HFFc6 (cell line): ENCODE data around the gene PARN. TPM values are rescaled to one million over a fixed set of nuclear protein-coding genes. Genes with fewer than 3 reads are reported as not detected.

Experiments used
- DNase-seq: peaks from one replicate; pipeline ENCODE4 v3.0.0-alpha.2; 2018
- H3K27ac Mint-ChIP-seq: 2 replicates; pipeline ENCODE4 v1.8.0; 2020; ENCODE audit warnings: mild to moderate bottlenecking, mixed read lengths
- H3K27me3 Mint-ChIP-seq: 2 replicates; pipeline ENCODE4 v1.8.0; 2021; ENCODE audit warnings: mild to moderate bottlenecking, moderate library complexity, mixed read lengths; ENCODE audit not compliant: insufficient read depth
- H3K36me3 Mint-ChIP-seq: 2 replicates; pipeline ENCODE4 v1.8.0; 2021; ENCODE audit warnings: low read depth, mixed read lengths
- H3K4me1 Mint-ChIP-seq: 2 replicates; pipeline ENCODE4 v1.8.0; 2020; ENCODE audit warnings: low read depth, mixed read lengths
- H3K4me3 Mint-ChIP-seq: 2 replicates; pipeline ENCODE4 v1.8.0; 2020; ENCODE audit warnings: mild to moderate bottlenecking, moderate library complexity, mixed read lengths
- H3K9me3 Mint-ChIP-seq: 2 replicates; pipeline ENCODE4 v1.8.0; 2020; ENCODE audit warnings: mild to moderate bottlenecking, mixed read lengths
- CTCF ChIP-seq: fragments of 200-600 bp; sonication (generic); IDR thresholded peaks from 2 replicates; pipeline ENCODE4 v1.5.0; 2021; ENCODE audit warnings: antibody characterized with exemption, mild to moderate bottlenecking
- total RNA-seq, 6 experiments: library from RNA; stranded (reverse); fragmentation: NEBNext Ultra II Directional; extraction: Animal tissue kit (Norgen Biotek cat#: 25700); gene quantifications; 2 replicates in 1 of 6; 3 replicates in 5 of 6; pipeline ENCODE4 v1.2.3, GENCODE V29; 2021

Gene PARN
- total RNA-seq, 6 experiments from 2014 or later = 25.5 to 36.1 (median 30.4) TPM

GRCh38 chr16:14458576-14458975, 171.5 kb downstream of the PARN start:
- H3K4me3 Mint-ChIP-seq = no peak overlapping the region
- H3K4me1 Mint-ChIP-seq = peaks cover 70% of the 10 kb centered on the region
- H3K27ac Mint-ChIP-seq = no peak overlapping the region
- peaks cover 10% of the 10 kb centered on the region for H3K9me3 Mint-ChIP-seq
- no peak for DNase-seq
- H3K36me3 Mint-ChIP-seq = peaks cover 22% of the 10 kb centered on the region
- no peak for TF ChIP-seq CTCF
- peaks cover 2% of the 10 kb centered on the region for H3K27me3 Mint-ChIP-seq

- H3K9me3 Mint-ChIP-seq = no peaks in the 10 kb centered on the region
- DNase-seq = no peak
Measured at GRCh38 chr16:14456793-14457481, 173.1 kb downstream of the PARN start.

GRCh38 chr16:14455573-14455972, 174.5 kb downstream of the PARN start:
- H3K27ac Mint-ChIP-seq = peak overlapping the region; percentile 12; the same call in 1 of the 2 replicates
- peaks cover 43% of the 10 kb centered on the region for H3K4me1 Mint-ChIP-seq
- H3K9me3 Mint-ChIP-seq = no peaks in the 10 kb centered on the region
- peaks cover under 1% of the 10 kb centered on the region; the same call in 1 of the 2 replicates for H3K36me3 Mint-ChIP-seq
- no peak for TF ChIP-seq CTCF
- H3K27me3 Mint-ChIP-seq = no peaks in the 10 kb centered on the region; the same call in 1 of the 2 replicates
- H3K4me3 Mint-ChIP-seq = peak overlapping the region; percentile 13; the same call in 1 of the 2 replicates
- peak; percentile 61 for DNase-seq

More at GRCh38 chr16:14456793-14457481, 173.1 kb downstream of the PARN start:
- Mint-ChIP-seq H3K27ac (no peak overlapping the region), H3K36me3 (peaks cover 11% of the 10 kb centered on the region; the same call in 1 of the 2 replicates), H3K27me3 (no peaks in the 10 kb centered on the region; the same call in 1 of the 2 replicates), H3K4me3 (no peak overlapping the region), H3K4me1 (peaks cover 54% of the 10 kb centered on the region)
- TF ChIP-seq CTCF = no peak

- no peaks in the 10 kb centered on the region; the same call in 1 of the 2 replicates for H3K27me3 Mint-ChIP-seq
- no peak for TF ChIP-seq CTCF
- DNase-seq = peak; percentile 53
- peaks cover 54% of the 10 kb centered on the region for H3K4me1 Mint-ChIP-seq
- no peaks in the 10 kb centered on the region for H3K9me3 Mint-ChIP-seq
- H3K4me3 Mint-ChIP-seq = peak overlapping the region; percentile 20; the same call in 1 of the 2 replicates
- no peaks in the 10 kb centered on the region for H3K36me3 Mint-ChIP-seq
- peak overlapping the region; percentile 22 for H3K27ac Mint-ChIP-seq
Measured at GRCh38 chr16:14454391-14454790, 175.7 kb downstream of the PARN start.

- H3K27ac Mint-ChIP-seq = no peak overlapping the region
- H3K36me3 Mint-ChIP-seq = no peaks in the 10 kb centered on the region
- H3K4me3 Mint-ChIP-seq = no peak overlapping the region
- TF ChIP-seq CTCF = no peak
- no peak for DNase-seq
- peaks cover 55% of the 10 kb centered on the region for H3K4me1 Mint-ChIP-seq
- H3K27me3 Mint-ChIP-seq = no peaks in the 10 kb centered on the region; the same call in 1 of the 2 replicates
- H3K9me3 Mint-ChIP-seq = no peaks in the 10 kb centered on the region
Measured at GRCh38 chr16:14452066-14452465, 178.0 kb downstream of the PARN start.
